Activated CD8-positive, alpha-beta memory T cell treated with anti-CD3 and anti-CD28 coated beads for 36 hours (primary cell): Measurements from ENCODE around the gene RASL10B. TPM values are rescaled to one million over a fixed set of nuclear protein-coding genes. Genes with fewer than 3 reads are reported as not detected.
"Not testable (repeated sequence)": the region's sequence is repeated elsewhere in the genome, so short reads cannot be mapped to it uniquely, and the experiment has no call there.

Experiments used
- CTCF ChIA-PET: fragments of 350-600 bp; sonication (Branson Sonifier 250); formaldehyde crosslinking; loops from one replicate; lab custom pipeline; 2021; ENCODE audit warnings: antibody characterized with exemption; lab: Charles Lee
- POLR2A ChIA-PET: fragments of 350-600 bp; sonication (Branson Sonifier 250); formaldehyde crosslinking; loops from one replicate; lab custom pipeline; 2021; ENCODE audit warnings: antibody characterized with exemption; lab: Charles Lee
- total RNA-seq, 2 experiments: library from RNA; stranded (reverse); gene quantifications; one replicate each; pipeline ENCODE4 v1.2.3, GENCODE V29; 2021

RASL10B gene
- total RNA-seq = under 1 TPM; 0.53 to 0.73 TPM

DNA sequence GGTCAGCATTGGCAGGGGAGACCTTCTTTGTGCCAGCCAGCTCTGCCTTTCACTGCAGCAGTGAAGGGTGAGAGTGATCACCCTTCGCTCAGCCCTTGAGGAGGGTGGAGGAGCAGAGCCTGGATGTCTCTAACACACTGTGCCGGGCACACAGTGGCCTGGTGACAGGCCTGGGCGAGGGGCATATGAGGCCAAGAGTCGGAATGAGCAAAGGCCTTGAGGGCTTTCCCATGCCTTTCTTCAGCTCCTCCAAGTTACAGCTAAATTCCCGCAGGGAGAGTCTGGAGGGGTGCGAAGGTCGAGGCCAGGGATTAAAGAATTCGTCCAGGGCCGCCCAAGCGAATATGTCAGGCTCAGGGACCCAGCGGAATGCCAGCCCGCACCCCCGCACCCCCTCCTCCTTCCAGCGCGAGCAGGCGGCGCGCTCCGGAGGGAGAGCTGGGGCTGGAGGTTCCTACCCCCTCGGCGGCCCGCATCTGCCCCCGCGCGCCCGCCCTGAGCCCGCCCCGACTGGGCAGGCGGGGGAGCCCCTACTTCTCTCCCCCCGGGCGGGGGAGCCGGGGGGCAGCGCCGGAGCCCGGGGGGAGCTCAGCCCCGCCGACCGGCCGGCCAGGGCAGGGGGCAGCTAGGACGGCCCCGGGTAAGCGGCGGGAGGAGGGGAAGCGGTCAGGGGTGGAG lies at the start of gene RASL10B:
Gene RASL10B, plus strand, starts transcription at position 401 of the 678 bp plus-strand sequence. CDS start 3,546 bp downstream, outside the sequence.
- ChIA-PET CTCF (interaction anchor here (2.5 to 4.1 kb wide), 2 partner anchors 16 to 33 kb away, joined by 8 to 20 read pairs; no protein-coding TSS in a partner anchor), POLR2A (no interaction called here)

DNA sequence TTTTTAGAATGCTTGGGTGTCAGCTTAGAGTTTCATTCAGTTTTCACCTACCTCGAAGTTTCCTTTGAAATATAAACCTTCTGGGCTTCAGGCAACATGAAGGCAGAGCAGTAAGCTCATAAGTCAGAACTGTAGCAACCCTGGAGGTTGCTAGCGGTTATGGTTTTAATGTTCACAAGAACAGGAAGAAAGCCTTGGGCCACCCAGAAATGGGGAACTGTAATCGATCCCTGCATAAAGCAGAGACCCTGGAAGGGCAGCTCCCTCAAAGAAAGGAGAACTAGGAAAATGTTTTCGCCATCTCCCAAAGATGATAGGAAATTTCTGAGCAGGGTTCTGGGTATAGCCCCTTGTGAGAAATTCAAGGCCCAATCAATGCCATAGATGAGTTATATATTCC lies 47.8 kb upstream of the RASL10B start:
- POLR2A ChIA-PET = no interaction called here
- CTCF ChIA-PET = interaction anchor here (0.8 kb wide), 1 partner anchor 23 kb away, joined by 3 read pairs; no protein-coding TSS in a partner anchor

GRCh38 chr17:35684055-35684802 lies 47.2 kb upstream of the RASL10B start:
- ChIA-PET POLR2A (no interaction called here), CTCF (no interaction called here)

DNA sequence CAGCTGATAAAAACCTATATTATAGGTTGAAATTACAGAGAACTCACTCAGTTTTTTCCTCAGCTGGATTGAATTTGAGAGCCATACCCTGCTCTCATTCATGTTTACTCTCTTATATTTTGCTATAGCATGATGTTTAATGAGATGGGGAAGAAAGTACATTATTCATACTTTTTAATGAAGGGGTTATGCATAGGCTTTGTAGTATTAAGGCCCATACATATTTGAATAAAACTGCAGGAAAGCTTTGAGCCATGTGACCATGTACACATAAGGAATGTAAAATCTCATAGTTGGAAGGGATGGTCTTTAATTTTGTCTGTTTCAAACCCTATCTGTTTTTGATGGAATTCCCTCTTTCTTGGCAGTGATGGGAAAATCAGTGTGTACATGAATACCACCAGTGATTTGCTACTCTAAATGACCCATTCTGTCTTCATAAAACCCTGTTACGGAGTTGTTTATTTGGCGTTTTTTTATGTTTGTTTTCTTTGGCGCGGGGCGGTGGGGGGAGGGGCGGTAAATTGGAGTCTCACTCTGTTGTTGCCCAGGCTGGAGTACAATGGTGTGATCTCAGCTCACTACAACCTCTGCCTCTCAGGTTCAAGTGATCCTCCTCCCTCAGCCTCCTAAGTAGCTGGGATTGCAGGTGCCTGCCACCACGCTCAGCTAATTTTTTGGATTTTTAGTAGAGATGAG lies 38.8 kb upstream of the RASL10B start:
- ChIA-PET POLR2A (no interaction called here), CTCF (no interaction called here)

DNA sequence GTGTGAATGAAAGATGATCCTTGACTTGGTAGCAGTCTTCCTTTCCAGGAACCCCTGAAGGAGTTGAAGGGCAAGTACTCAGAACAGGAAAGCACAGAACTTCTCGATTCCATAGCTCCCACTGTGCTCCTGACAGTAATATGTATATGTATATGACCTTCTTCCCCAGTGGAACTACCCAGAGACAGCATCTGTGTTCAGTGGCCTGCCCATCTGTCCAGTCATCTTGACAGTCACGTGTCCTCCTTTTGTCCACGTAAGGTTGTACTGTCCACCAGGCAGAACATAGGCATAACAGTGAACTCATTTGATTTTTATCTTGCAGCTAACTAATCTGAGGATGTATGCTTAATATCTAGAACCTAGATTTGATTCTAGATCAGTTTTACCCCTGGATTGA lies 37.8 kb upstream of the RASL10B start:
- CTCF ChIA-PET = no interaction called here

DNA sequence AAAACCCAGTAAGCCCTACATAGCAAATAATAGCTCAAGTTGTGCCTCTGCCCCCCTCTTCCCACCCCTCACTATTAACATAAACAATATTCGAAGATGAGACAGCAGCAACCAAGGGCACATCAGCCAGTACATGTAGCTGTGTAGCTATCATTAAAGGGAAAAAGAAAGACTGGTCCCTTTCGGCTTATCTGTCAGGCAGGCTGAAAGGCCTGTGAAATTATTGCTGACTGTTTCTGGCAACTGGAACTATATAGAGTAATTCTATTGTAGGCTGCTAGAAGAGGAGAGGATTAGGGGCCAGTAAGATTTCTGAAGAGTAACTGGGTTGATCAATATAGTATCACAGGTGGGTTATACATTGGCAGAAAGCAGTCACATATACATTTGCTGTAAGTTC lies 36.5 kb upstream of the RASL10B start:
- ChIA-PET POLR2A (no interaction called here), CTCF (interaction anchor here (2.0 kb wide), 1 partner anchor 53 kb away, joined by 5 read pairs; no protein-coding TSS in a partner anchor)

More for the DNA sequence above, 37.8 kb upstream of the RASL10B start:
- POLR2A ChIA-PET = no interaction called here

DNA sequence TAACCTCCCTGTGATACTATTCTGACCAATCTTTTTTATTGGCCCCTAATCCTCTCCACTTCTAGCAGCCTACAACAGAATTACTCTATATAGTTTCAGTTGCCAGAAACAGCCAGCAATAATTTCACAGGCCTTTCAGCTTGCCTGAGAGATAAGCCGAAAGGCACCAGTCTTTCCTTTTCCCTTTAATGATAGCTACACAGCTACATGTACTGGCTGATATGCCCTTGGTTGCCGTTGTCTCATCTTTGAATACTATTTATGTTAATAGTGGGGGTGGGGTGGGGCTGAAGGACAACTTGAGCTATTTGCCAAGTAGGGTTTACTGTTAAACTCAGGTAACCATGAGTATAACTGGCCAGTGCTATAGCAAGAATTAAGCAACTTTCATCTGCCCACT lies 35.8 kb upstream of the RASL10B start:
- ChIA-PET POLR2A (interaction anchor here (0.7 kb wide), 2 partner anchors 82 to 1421 kb away, joined by 4 to 8 read pairs; no protein-coding TSS in a partner anchor), CTCF (interaction anchor here (2.0 kb wide), 1 partner anchor 52 kb away, joined by 5 read pairs; no protein-coding TSS in a partner anchor)

DNA sequence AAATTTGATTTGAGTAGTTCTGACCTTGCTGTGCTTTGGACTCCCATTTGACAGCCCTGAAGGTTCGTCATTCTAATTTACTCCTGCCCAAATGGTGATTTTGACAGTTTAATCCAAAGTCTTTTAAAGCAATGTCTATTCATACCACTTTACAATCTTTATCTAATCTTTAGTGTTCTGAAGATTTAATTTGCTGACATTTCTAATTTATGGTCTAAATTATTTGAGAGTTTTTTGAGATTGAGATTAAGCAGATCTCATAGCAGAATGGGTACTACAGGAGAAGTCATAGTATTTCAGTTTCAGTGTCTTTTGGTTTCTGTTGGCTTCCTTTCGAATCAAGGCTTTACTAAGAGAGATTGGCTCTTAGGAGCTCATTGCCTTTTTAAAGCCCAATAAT lies 32.6 kb upstream of the RASL10B start:
- POLR2A ChIA-PET = no interaction called here
- CTCF ChIA-PET = no interaction called here

DNA sequence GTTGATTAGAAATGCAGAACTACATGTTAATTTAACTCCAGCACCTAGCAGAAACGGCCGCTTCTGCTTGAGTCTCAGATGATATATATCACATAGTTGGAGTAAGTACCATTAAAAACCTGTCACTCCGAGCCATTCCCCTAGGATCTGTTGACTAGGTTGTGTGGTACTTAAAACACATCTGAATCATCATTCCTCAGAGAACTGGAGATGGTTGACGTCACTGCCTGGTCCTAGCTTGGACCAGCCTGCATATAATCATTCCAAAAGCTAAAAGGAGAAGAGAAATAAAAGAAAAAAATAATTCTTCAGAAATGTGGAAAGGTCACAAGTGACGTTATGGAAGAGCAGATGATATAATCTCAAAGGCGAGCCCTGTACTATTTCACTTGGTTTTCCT lies 31.3 kb upstream of the RASL10B start:
- CTCF ChIA-PET = no interaction called here
- POLR2A ChIA-PET = no interaction called here

GRCh38 chr17:35701491-35701890 lies 29.9 kb upstream of the RASL10B start:
- ChIA-PET CTCF (no interaction called here), POLR2A (no interaction called here)

DNA sequence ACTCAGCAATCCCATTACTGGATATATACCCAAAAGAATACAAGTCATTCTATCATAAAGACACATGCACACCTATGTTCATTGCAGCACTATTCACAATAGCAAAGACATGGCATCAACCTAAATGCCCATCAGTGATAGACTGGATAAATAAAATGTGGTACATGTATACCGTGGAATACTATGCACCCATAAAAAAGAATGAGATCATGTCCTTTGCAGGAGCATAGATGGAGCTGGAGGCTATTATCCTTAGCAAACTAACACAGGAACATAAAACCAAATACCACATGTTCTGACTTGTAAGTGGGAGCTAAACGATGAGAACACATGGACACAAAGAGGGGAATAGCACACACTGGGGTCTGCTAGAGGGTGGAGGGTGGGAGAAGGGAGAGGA lies 28.1 kb upstream of the RASL10B start:
- CTCF ChIA-PET = not testable (repeated sequence)

DNA sequence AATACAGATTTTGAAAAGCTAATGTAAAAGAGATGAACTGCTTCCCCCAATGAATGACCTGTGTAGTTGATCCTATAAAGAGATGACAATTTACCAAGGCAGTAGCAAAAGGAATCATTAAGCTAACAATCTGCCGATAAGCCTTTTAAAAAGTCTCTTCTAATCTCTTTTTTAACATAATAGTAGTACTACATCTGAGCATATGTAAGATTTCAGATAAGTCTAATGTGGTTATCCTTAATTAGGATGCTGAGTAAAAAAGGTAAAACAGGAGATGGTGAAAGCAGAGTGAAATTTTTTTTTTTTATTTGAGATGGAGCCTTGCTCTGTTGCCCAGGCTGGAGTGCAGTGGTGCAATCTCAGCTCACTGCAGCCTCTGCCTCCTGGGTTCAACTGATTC lies 26.2 kb upstream of the RASL10B start:
- POLR2A ChIA-PET = no interaction called here
- CTCF ChIA-PET = no interaction called here

More for the DNA sequence above, 28.1 kb upstream of the RASL10B start:
- POLR2A ChIA-PET = not testable (repeated sequence)

DNA sequence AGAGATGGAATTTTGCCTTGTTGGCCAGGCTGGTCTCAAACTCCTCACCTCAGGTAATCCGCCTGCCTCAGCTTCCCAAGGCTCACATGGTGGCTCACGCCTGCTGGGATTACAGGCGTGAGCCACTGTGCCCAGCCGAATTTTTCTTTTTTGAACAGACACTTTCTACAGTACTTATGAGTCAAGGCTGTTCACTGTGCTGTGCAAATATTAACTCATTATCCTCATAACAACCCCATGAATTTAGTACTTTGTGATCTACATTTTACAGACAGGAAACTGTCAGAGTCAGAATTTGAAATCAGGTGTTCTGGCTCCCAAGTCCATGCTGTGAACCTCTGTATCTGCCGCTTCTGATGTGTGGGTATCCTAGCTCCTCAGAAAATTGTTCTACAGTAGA lies 25.7 kb upstream of the RASL10B start:
- CTCF ChIA-PET = no interaction called here
- POLR2A ChIA-PET = no interaction called here

DNA sequence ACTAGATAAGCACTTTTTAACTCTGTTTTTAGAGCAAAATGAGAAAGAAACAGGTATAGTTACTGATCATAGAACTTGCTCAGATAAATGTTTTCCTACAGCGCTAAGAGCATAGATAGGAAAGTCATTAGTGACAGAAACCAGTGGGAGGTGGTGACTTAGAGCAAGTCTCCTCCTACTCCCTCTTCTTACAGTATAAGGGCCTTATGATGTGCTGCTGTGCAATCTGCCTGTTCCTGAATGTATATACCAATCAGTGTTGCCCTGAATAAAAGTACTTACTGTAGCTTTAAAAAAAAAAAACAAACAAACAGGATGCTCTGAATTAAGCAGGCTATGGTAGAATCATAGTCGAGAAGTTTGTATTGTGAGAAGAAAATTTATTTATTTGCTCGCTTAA lies 23.3 kb upstream of the RASL10B start:
- ChIA-PET CTCF (no interaction called here), POLR2A (interaction anchor here (0.7 kb wide), 1 partner anchor 524 kb away, joined by 3 read pairs; no protein-coding TSS in a partner anchor)

DNA sequence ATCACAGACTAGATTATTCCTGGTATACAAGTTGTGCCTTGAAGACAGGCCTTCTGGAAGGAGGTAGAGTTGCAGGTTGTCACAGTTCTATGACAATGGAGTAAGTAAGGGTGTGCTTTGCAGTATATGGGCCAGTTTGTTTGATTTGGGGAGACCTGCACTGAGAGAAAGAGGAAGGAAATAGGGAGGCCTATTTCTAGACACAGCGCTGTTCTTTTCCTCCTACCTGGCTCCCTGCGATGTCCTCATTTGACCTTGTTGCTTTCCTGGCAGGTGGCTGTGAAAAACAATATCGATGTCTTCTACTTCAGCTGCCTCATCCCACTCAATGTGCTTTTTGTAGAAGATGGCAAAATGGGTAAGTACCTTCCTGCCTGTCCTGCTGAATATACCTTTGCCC lies 22.5 kb upstream of the RASL10B start:
- CTCF ChIA-PET = no interaction called here
- POLR2A ChIA-PET = interaction anchor here (0.7 kb wide), 1 partner anchor 525 kb away, joined by 3 read pairs; no protein-coding TSS in a partner anchor

DNA sequence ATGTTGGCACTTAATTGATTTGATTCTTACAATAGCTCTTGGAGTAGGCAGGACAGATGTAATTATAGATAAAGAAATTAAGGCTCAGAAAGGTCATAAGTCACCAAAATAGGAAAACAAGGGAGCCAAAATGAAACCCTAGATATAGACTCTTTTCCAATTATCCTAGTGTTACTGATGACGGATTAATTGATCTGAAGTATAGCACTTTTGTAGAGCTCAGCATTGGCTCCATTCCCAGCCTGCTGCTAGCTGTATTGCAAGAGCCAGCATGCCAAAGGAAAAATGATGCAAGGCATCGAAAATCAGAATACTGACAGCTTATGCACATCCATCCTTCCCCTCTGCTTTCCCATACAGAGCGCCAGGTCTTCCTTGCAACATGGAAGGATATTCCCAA lies 21.6 kb upstream of the RASL10B start:
- CTCF ChIA-PET = interaction anchor here (0.6 kb wide), 1 partner anchor 118 kb away, joined by 3 read pairs; no protein-coding TSS in a partner anchor

DNA sequence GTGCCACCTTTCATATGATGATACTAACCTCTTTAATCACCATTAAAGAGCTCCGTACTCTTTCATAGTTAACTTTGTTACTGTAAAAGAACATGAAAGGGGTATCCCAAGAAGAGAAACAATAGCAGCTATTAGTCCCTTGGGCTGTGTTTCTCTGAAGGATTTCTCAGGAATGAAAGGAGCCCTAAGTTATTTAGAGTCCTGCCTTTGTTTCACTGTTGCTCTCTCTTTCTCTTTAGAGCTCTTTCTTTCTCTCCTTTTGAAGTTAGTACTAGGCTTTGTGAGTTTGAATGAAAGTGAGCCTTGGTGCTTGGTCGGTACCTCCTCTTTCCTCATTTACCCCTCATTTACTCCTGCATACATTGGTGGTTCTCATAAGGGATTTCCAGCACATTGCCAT lies 20.5 kb upstream of the RASL10B start:
- ChIA-PET CTCF (interaction anchor here (0.6 kb wide), 1 partner anchor 95 kb away, joined by 4 read pairs; no protein-coding TSS in a partner anchor), POLR2A (no interaction called here)

More for the DNA sequence above, 21.6 kb upstream of the RASL10B start:
- POLR2A ChIA-PET = no interaction called here

DNA sequence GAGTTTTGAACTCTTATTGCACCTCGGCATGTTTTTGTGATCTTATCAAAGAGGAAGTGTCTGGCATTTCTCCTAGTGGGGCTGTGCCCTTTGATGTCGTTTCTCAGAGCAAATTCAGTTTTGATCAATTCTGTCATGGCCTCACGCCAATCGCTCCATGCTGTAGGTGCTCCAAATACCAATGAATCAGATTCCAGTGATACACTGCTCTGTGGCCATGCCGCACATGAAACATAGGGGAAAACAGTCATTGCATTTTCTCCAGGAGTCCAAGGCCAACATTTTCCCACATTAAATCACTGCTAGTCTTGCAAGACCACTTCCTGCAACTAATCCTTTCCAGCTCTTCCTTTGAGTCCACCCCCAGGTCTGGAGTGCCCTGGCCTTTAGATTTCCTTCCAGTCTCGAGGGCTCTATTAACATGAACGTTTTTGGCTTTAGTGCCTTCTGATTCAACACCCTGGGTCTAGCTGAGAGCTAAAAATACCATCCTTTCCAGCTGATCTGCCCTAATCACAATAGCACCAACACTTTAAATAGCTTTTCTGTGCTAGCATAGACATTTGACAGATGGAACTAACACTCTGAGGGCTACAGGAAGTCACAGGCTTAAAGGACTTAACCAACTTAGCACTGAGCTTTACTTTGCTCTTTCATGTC lies 18.2 kb upstream of the RASL10B start:
- CTCF ChIA-PET = interaction anchor here (0.5 to 1.2 kb wide), 3 partner anchors 51 to 100 kb away, joined by 3 to 4 read pairs (median 3); no protein-coding TSS in a partner anchor

DNA sequence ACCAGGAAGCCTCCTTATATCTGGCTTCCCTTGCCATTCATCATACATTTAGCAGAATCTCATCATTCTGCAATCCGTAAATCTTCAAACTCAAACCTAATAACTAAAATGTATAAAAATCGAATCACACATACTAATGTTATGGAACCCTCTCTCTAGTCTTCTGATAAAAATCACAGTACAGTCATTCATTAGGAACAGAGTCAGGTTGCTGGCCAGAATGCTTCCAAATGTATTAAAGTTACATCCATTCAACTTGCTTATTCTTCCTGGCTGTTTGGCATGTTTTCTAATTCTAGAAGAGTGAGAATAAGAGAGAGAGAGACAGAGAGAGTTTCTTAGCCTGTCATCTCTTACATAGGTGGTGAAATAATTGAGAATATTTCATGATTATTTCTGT lies 16.5 kb upstream of the RASL10B start:
- ChIA-PET POLR2A (no interaction called here), CTCF (no interaction called here)

More for the DNA sequence above, 18.2 kb upstream of the RASL10B start:
- POLR2A ChIA-PET = no interaction called here
